ENCODE data around the gene ARHGAP45. TPM values are rescaled to one million over a fixed set of nuclear protein-coding genes. Genes with fewer than 3 reads are reported as not detected.
A peak's percentile ranks its signal among the peaks of the same experiment; 100 is the strongest.
"Not testable (repeated sequence)": the region's sequence is repeated elsewhere in the genome, so short reads cannot be mapped to it uniquely, and the experiment has no call there.

ARHGAP45 gene, protein sequence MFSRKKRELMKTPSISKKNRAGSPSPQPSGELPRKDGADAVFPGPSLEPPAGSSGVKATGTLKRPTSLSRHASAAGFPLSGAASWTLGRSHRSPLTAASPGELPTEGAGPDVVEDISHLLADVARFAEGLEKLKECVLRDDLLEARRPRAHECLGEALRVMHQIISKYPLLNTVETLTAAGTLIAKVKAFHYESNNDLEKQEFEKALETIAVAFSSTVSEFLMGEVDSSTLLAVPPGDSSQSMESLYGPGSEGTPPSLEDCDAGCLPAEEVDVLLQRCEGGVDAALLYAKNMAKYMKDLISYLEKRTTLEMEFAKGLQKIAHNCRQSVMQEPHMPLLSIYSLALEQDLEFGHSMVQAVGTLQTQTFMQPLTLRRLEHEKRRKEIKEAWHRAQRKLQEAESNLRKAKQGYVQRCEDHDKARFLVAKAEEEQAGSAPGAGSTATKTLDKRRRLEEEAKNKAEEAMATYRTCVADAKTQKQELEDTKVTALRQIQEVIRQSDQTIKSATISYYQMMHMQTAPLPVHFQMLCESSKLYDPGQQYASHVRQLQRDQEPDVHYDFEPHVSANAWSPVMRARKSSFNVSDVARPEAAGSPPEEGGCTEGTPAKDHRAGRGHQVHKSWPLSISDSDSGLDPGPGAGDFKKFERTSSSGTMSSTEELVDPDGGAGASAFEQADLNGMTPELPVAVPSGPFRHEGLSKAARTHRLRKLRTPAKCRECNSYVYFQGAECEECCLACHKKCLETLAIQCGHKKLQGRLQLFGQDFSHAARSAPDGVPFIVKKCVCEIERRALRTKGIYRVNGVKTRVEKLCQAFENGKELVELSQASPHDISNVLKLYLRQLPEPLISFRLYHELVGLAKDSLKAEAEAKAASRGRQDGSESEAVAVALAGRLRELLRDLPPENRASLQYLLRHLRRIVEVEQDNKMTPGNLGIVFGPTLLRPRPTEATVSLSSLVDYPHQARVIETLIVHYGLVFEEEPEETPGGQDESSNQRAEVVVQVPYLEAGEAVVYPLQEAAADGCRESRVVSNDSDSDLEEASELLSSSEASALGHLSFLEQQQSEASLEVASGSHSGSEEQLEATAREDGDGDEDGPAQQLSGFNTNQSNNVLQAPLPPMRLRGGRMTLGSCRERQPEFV
- 126 and 134 TPM in 2 replicates for total RNA-seq (2014; rRNA removed; shearing (Covaris generic))

DNA sequence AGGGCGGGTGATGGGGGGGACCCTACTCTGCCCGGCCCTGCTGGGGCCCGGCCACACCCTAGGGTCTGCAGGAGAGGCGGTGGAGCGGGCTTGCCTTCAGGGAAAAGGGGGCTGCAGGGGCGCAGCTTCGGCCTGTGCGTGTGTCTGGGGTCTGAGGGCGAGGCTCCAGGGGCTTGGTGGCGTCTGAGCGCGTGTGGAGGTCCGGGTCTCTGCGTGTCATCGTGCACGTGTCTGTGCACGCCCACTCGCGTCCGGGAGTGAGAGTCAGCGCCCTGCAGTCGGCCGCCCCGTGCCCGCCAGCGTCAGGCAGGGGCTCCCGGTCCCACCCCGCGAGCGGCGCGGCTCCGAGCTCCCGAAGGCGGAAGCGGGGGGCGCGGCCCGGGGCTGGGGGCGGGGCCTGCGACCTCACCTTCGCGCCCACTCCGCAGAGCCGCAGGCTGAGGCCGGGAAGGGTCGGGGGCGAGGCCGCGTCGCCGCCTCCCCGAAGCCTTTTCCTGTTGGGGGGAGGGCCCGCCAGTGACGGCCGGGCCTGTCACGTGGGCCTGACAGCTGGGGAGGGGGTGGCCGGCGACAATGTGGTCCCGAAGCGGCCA lies at the start of gene ARHGAP45:
TSS of gene ARHGAP45 (plus strand) at position 420 of the 593 bp plus-strand sequence. CDS start 239 bp downstream, outside the sequence.
- DNase-seq (ENCODE audit: low spot score): no peak
- in situ Hi-C loops (cut with HindIII; ENCODE audit: low sequenced_read_pairs): no loop called here

DNA sequence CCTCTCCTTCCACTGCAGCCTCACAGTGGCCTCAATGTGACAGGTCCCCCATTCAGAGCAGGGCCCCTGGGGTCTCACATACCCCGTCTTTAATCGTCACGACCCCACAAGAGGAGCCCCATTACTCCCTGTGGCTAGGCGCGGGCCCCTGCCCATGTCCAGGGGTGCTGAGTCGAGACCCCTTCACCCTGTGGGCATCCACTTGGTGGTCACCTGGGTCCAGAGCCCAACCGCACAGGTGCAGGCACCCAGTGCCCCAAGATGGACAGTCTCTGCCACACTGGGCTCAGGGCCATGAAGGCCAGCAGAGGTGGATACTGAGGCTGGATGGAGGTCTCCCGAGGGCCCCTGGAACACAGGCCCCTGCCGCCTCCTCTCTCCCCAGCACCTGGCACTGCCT lies 49.1 kb upstream of the ARHGAP45 start:
- in situ Hi-C loops (cut with HindIII; ENCODE audit: low sequenced_read_pairs): no loop called here
- no peak for DNase-seq (ENCODE audit: low spot score)

DNA sequence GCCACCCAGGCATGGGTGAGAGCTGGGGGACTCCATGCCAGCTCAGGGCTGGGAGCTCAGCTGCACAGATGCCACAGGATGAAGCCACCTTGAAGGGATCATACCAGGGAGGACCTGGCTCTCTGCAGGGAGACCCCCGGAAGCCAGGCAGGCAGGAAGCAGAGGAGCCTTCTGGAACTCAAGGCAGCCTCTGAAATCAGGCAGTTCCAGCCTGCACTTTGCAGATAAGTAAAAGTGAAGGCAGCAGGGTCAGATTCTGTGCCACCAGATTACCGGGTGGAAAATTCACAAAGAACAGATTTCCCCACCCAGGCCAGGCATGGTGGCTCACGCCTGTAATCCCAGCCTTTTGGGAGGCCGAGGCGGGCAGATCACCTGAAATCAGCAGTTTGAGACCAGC lies 48.6 kb upstream of the ARHGAP45 start:
- in situ Hi-C loops (cut with HindIII; ENCODE audit: low sequenced_read_pairs): no loop called here
- DNase-seq (ENCODE audit: low spot score): no peak

DNA sequence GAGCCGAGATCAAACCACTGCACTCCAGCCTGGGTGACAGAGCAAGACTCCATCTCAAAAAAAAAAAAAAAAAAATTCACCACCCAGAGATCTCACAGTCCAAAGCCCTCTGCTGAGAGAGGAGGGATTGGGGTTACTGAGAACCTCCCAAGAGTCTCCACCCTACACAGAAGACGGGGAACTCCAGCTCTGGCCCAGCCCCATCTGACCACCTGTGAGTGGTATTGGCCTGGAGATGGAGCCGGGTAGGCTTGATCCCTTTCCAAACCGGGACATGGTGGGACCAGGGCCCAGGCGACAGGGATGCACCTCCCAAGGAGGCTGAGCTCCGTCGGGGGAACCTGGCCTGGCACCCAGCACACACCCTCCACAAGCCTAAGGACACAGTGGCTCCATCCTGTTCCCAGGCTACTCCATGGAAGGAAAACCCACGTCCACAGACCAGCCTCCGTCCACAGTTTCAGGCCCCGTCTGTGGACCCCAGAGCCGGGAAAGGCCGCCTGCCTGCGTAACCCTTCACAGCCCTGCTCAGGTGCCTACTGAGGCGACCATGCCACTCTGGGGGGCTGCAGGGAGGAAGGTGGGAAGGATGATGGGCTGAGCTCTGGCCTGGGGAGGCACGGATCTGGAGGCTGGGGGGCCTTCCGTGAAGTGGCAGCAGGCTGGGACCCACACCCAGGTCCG lies 47.9 kb upstream of the ARHGAP45 start:
- no peak for DNase-seq (ENCODE audit: low spot score)
- in situ Hi-C loops (cut with HindIII; ENCODE audit: low sequenced_read_pairs): no loop called here

DNA sequence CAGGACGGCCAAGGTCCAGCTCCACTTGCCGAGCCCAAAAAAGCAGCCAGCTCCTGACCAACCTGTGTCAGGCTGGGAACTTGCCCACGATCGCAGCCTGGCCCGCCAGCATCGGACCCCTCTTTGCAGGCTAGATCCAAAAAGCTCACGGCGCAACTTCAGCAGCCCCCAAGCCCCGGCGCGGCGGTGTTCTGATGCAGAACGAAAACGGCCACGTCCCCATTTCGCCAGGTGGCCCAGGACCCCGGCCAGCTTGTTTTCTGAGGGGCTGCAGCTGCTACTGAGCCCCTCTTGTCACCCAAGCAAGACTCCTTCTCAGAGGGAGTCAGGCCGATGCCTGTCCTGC lies 47.4 kb upstream of the ARHGAP45 start:
- in situ Hi-C loops (cut with HindIII; ENCODE audit: low sequenced_read_pairs): no loop called here
- no peak for DNase-seq (ENCODE audit: low spot score)

DNA sequence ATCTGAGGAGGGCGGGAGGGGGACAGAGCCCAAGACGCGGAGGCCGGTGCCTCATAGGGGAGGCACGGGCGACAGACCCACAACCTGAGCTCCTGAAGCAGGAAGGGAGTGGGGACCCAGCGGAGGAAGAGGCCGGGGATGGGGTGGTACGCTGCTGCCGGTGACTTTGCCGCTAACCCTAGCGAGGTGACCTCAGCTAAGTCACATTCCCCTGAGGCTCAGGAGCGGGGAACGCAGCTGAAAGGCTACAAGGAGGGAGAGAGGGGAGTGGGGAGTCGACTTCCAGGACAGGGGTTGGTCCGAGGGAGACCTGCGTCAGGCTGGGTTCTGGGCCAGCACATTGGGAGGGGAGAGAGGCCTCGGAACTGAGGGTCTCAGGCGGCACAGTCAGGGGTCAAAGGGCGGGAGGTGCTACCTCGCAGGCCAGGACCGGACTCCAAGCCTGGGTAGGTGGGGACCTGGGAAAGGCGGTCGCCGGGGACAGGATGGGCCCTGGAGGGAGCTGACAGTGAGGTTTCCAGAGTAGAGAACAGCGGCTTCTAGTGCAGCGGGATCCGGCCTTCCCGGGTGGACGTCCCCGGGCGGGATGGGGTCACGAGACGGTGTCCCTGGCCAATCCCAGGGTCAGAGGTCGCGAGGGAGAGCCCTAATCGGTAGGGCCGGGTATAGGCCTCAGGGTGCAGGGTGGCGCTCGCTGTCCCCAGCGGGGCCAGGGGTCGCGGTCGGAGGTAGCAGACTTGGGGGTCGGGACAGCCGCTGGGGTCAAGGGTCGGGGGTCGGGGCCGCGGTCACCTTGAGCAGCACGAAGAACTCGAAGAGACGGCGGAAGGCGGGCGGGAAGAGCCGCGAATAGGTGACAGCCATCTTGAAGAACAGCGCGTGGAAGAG lies 46.7 kb upstream of the ARHGAP45 start:
- in situ Hi-C loops (cut with HindIII; ENCODE audit: low sequenced_read_pairs): no loop called here
- DNase-seq (ENCODE audit: low spot score): no peak

DNA sequence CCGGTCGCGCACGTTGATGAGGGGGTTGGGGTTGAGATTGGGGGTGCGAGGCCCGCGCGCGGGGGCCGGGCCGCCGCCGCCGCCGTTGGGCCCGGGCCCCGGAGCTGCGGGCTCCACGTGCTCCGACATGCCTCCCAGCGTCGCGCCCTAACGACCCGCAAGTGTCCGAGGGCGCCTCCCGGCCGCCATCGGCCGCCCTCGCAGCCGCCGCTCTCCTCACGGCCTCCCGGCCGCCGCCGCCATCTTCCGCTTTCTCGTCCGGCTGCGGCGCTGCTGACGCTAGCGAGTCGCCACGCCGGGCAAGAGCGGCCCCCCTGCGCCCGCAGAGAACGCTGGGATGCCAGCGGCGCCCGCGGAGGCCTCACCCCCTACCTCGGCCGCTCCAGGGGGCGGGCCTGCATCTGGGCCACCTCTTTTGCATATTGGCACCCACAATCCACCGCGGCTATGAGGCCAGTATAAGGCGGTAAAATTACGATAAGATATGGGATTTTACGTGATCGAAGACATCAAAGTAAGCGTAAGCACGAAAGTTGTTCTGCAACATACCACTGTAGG lies 46.0 kb upstream of the ARHGAP45 start, which contains the start of gene TMEM259:
TSS of gene TMEM259 (minus strand) at position 256 of the 558 bp plus-strand sequence. CDS start at position 129, 127 bp downstream.
- peak; percentile 97 for DNase-seq (ENCODE audit: low spot score)
- in situ Hi-C loops (cut with HindIII; ENCODE audit: low sequenced_read_pairs): no loop called here

DNA sequence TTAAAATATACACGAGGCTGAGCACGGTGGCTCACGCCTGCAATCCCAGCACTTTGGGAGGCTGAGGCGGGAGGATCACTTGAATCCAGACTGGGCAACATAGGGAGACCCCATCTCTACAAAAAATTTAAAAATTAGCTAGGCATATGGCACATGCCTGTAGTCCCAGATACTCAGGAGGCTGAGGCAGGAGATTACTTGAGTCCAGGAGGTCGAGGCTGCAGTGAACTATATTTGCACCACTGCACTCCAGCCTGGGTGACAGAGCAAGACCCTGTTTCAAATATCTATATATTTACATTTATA lies 43.1 kb upstream of the ARHGAP45 start:
- in situ Hi-C loops (cut with HindIII; ENCODE audit: low sequenced_read_pairs); DNase-seq (ENCODE audit: low spot score): not testable (repeated sequence)

DNA sequence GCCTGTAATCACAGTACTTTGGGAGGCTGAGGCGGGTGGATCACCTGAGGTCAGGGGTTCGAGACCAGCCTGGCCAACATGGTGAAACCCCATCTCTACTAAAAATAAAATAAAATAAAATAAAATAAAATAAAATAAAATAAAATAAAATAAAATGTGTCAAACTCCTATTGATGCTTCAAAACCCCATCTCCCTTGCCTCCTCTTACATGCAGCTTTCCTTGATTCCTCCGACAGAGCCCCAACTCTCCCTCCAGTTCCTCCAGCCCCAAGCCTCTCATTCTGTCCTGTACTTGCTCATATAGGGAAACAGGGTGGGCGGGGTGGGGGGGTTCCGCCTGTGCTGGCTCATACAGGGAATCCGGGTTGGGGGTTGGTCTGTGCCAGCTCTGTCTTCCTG lies 41.9 kb upstream of the ARHGAP45 start:
- DNase-seq (ENCODE audit: low spot score); in situ Hi-C loops (cut with HindIII; ENCODE audit: low sequenced_read_pairs): not testable (repeated sequence)

DNA sequence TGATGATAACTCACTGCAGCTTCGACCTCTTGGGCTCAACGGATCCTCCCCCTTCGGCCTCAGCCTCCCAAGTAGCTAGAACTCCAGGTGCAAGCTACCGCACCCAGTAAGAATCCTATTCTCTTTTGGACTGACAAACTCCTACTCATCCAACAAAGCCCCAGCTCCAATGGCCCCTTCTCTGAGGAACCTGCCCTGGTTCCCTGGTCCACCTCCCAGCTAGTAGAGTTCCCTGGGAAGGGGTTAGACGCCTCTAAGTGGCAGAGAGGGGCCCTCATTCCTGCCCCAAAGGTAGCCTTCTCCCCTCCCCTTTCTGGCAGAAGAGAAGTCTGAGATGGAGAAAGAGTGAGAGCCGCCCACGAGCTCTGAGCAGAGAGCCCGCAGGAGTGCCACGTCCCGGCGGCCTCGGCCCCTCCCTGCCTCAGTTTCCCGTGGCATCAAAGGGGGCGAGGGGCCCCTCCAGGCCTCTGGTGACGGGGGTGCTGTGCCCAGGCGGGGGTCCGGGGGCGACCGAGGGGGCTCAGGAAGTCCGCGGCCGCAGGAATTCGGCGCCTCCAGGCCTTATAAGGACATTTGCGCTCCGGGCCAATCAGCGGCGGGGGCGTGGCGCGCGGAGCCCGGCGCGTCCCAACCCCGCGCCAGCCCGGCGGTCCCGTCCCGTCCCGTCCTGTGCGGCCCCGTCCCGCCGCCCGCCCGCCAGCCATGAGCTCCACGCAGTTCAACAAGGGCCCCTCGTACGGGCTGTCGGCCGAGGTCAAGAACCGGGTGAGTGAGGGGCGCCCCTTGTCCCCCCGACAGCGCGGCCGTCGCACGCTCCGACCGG lies 40.8 kb upstream of the ARHGAP45 start, which contains the start of gene CNN2:
TSS of gene CNN2 (plus strand) at position 649 of the 823 bp plus-strand sequence. CDS start at position 703, 54 bp downstream.
- in situ Hi-C loops (cut with HindIII; ENCODE audit: low sequenced_read_pairs): no loop called here
- peak; percentile 33 for DNase-seq (ENCODE audit: low spot score)

DNA sequence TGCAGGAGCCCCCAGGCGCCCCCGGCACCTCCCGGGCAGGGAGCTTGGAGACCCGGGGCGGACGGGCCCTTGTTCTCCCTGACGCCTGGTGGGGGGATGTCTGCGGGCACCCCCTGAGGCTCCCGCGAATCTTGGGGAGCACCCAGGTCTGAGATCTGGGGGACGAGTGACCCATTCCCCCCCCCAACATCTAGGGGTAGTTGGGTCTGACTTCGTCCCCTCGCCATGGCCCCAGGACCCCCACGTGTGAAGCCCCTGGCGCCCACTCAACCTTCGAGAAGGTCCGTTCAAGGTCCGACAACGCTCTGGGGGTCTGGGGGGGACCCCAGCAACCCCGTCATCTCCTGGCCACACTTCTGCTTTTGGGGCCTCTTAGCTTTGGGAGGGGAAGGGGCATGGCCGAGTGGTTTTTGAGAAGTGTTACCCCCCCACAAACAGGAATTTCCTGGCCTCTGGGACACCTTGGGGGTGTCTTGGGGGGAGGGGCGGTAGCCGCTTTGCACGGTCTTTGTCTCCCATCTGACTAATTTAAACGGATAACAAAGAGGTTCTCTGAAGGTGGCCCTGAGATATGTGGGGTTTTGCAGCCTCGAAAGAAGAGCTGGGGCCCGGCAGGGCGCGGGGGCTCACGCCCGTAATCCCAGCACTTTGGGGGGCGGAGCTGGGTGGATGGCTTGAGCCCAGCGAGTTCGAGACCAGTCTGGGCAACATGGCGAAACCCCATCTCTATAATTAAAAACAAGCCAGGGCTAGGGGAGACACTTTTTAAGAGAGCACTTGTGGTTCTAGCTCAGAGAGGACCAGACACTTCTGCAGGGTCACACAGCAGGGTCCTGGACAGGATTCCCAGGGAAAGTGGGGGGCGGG lies 40.0 kb upstream of the ARHGAP45 start:
- DNase-seq (ENCODE audit: low spot score): no peak
- in situ Hi-C loops (cut with HindIII; ENCODE audit: low sequenced_read_pairs): no loop called here

DNA sequence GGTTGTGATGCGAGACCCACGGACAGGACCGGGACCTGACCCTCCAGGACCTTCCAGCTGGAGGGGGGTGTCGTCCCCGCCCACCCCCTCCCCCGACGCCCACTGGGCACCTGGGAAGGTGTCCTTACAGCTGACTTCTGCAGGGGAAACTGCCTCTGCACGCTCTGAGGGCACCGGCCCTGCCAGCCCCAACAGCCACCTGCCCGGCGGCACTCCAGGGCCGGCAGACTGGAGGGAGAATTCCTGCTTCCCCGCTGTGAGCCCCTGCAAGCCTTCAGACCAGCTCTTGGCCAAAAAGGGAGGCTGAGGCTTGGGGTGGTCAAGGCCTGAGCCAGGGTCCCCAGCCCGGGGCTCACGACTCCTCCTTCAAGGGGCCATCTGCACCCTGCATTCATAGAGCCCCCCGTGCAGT lies 39.3 kb upstream of the ARHGAP45 start:
- no peak for DNase-seq (ENCODE audit: low spot score)
- in situ Hi-C loops (cut with HindIII; ENCODE audit: low sequenced_read_pairs): no loop called here

DNA sequence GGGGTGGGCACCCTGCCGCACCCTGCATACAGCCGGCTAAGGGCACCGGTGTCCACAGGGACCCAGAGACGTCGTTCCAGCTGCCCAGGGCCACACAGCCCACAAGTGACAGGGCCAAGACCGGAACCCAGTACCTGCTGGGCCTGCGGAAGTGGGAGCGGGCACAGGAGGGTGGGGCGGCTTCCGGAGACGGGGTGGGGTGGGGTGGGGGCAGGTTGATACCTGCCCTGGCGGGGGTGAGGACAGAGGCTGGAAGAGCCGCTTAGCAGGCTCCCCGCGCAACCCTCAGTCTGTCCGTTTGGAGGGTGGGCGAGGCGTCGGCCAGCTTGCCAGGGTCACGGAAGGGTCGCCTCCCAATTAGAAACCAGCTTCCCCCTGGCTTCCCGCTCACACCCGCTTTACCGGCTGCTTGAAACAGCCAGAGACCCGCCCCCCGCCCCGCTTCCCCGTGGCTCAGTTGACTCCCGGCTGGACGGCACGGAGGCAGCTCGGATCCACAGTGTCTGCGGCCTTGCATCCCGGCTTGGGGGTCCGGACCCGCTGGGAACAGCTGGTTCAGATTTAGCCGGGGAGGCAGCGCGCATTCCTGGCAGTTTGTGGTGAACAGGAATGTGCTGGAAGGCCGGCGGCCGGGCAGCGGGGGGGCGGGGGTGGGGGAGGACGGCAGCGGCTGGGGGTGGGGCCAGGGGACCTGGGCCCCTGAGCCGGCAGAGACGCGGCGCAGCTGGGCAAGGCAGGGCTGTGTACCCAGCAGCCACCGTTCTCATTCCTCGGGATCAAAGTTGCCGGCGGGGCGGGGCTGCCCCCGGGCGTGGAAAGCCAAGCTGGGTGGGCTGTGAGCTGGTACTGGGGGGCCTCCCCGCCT lies 38.7 kb upstream of the ARHGAP45 start:
- no peak for DNase-seq (ENCODE audit: low spot score)

DNA sequence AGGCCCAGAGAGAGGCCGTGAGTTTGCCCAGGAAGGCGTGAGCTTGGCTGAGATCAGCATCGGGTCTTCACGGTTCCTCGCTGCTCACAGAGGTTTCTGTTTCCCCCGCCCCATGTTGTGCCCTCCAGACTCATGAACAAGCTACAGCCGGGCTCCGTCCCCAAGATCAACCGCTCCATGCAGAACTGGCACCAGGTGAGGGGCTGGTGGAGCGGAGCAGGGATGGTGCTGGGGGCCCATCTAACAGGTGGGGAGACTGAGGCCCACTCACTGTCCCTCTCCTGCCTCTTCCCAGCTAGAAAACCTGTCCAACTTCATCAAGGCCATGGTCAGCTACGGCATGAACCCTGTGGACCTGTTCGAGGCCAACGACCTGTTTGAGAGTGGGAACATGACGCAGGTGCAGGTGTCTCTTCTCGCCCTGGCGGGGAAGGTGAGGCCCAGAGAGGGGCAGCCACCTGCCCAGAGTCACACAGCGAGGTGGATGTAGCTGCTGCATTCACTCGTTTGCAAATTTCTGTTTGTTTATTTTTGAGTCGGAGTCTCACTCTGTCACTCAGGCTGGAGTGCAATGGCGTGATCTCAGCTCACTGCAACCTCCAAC lies 34.6 kb upstream of the ARHGAP45 start:
- in situ Hi-C loops (cut with HindIII; ENCODE audit: low sequenced_read_pairs): no loop called here
- DNase-seq (ENCODE audit: low spot score): no peak

More for the DNA sequence above, 38.7 kb upstream of the ARHGAP45 start:
- in situ Hi-C loops (cut with HindIII; ENCODE audit: low sequenced_read_pairs): no loop called here

Measured in G401 (cell line).